Stimulated activated effector memory CD8-positive, alpha-beta T cell treated with anti-CD3 and anti-CD28 coated beads, Interleukin-12 subunit alpha, Interleukin-12 subunit beta, amount 100 ng/mL, for 72 hours (primary cell): ENCODE results near the gene GATAD2A.

Experiments used
- ATAC-seq: fragments of 150-1000 bp; cut with Tn5 transposase; 2 replicates; pipeline ENCODE4 v1.10.0; 2021
- DNase-seq, 2 donors: peaks; one replicate each; pipeline ENCODE4 v3.0.0; 2021 to 2022; ENCODE audit warnings: low spot score in 2 of 2
- H3K27ac Mint-ChIP-seq: one replicate; pipeline ENCODE4 v1.8.0; 2022; ENCODE audit warnings: mild to moderate bottlenecking, mixed read lengths
- H3K36me3 Mint-ChIP-seq: one replicate; pipeline ENCODE4 v1.8.0; 2022; ENCODE audit warnings: mild to moderate bottlenecking, mixed read lengths
- H3K4me1 Mint-ChIP-seq: one replicate; pipeline ENCODE4 v1.8.0; 2022; ENCODE audit warnings: mixed read lengths
- H3K4me3 Mint-ChIP-seq: one replicate; pipeline ENCODE4 v1.8.0; 2022; ENCODE audit warnings: mild to moderate bottlenecking, mixed read lengths
- H3K9me3 Mint-ChIP-seq: one replicate; pipeline ENCODE4 v1.8.0; 2022; ENCODE audit warnings: mixed read lengths

Gene GATAD2A

GRCh38 chr19:19545707-19546106 is 140.2 kb downstream of the GATAD2A start:
- no peak for ATAC-seq
- peaks cover 17% of the 10 kb centered on the region for H3K4me1 Mint-ChIP-seq

DNA sequence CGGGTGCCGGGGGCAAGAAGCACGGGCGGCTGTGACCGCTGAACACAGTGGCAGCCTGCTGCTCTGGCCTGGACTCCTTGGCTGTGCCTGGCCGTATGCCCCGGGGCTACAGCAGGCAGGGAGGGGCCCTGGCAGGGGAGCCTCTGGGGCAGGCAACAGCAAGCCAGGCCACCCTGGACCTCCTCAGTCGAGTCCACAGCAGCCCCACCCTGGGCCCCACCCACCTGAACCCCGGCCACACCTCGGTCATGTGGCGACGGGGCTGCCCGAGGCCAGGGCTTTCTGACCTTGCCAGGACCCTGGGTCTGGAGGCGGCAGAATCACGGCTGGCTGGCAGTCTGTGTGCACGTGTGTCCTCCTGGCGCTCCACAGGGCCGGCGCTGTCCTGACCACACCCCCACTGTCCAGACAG is 141.3 kb downstream of the GATAD2A start:
- DNase-seq (no peak), ATAC-seq (no peak)
- peaks cover 6% of the 10 kb centered on the region for H3K36me3 Mint-ChIP-seq
- H3K4me3 Mint-ChIP-seq: no peak overlapping the region
- H3K4me1 Mint-ChIP-seq: peaks cover 8% of the 10 kb centered on the region
- no peaks in the 10 kb centered on the region for H3K9me3 Mint-ChIP-seq
- no peak overlapping the region for H3K27ac Mint-ChIP-seq

More at GRCh38 chr19:19545707-19546106, 140.2 kb downstream of the GATAD2A start:
- Mint-ChIP-seq H3K9me3 (no peaks in the 10 kb centered on the region), H3K4me3 (no peak overlapping the region), H3K27ac (no peak overlapping the region), H3K36me3 (peaks cover 7% of the 10 kb centered on the region)
- no peak for DNase-seq

GRCh38 chr19:19547674-19548336 is 142.3 kb downstream of the GATAD2A start:
- H3K27ac Mint-ChIP-seq: no peak overlapping the region
- H3K4me3 Mint-ChIP-seq: no peak overlapping the region
- DNase-seq (no peak), ATAC-seq (no peak)
- no peaks in the 10 kb centered on the region for H3K9me3 Mint-ChIP-seq
- no peaks in the 10 kb centered on the region for H3K36me3 Mint-ChIP-seq
- no peaks in the 10 kb centered on the region for H3K4me1 Mint-ChIP-seq

GRCh38 chr19:19548915-19549759 is 143.7 kb downstream of the GATAD2A start:
- Mint-ChIP-seq H3K4me3 (no peak overlapping the region), H3K36me3 (no peaks in the 10 kb centered on the region), H3K9me3 (no peaks in the 10 kb centered on the region), H3K27ac (peak overlapping the region; percentile 36), H3K4me1 (peaks cover 3% of the 10 kb centered on the region)
- ATAC-seq: no peak
- DNase-seq: no peak

- no peak for ATAC-seq
- no peak for DNase-seq
- Mint-ChIP-seq H3K27ac (no peak overlapping the region), H3K36me3 (no peaks in the 10 kb centered on the region), H3K4me1 (peaks cover 9% of the 10 kb centered on the region), H3K9me3 (no peaks in the 10 kb centered on the region), H3K4me3 (no peak overlapping the region)
Observed at GRCh38 chr19:19549804-19550464, 144.5 kb downstream of the GATAD2A start.

- ATAC-seq: no peak
- no peak for DNase-seq
- Mint-ChIP-seq H3K9me3 (no peaks in the 10 kb centered on the region), H3K27ac (no peak overlapping the region), H3K36me3 (no peaks in the 10 kb centered on the region), H3K4me1 (peaks cover 9% of the 10 kb centered on the region), H3K4me3 (no peak overlapping the region)
Observed at GRCh38 chr19:19550485-19550929, 145.0 kb downstream of the GATAD2A start.

- Mint-ChIP-seq H3K27ac (no peak overlapping the region), H3K9me3 (no peaks in the 10 kb centered on the region)
- no peak for ATAC-seq
Observed at GRCh38 chr19:19550972-19551852, 145.7 kb downstream of the GATAD2A start.

DNA sequence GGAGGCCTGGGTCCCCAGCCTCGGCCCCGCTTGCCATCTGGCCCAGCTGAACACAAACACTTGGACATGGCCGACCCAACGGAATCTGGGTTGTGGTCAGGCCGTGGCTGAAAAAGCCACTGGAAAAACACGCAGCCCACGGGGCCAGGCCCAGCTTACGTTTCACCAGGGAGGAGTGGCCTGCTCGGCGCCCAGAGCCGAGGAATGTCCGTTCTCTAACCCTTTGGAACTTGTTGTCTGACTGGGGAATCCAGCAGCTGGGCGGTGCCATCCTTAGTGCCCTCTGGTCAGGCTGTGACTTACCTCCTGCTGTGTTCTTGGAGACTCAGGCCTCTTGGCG is 146.3 kb downstream of the GATAD2A start:
- DNase-seq: no peak
- no peak for ATAC-seq
- Mint-ChIP-seq H3K36me3 (no peaks in the 10 kb centered on the region), H3K27ac (no peak overlapping the region), H3K4me3 (no peak overlapping the region), H3K4me1 (peaks cover 9% of the 10 kb centered on the region), H3K9me3 (no peaks in the 10 kb centered on the region)

More at GRCh38 chr19:19550972-19551852, 145.7 kb downstream of the GATAD2A start:
- no peak for DNase-seq
- Mint-ChIP-seq H3K4me3 (no peak overlapping the region), H3K36me3 (no peaks in the 10 kb centered on the region), H3K4me1 (peaks cover 9% of the 10 kb centered on the region)

GRCh38 chr19:19552798-19553197 is 147.3 kb downstream of the GATAD2A start:
- no peak overlapping the region for H3K4me3 Mint-ChIP-seq
- H3K27ac Mint-ChIP-seq: no peak overlapping the region
- ATAC-seq (peak; percentile 56), DNase-seq (no peak)
- no peaks in the 10 kb centered on the region for H3K9me3 Mint-ChIP-seq
- peaks cover 9% of the 10 kb centered on the region for H3K4me1 Mint-ChIP-seq
- H3K36me3 Mint-ChIP-seq: no peaks in the 10 kb centered on the region

DNA sequence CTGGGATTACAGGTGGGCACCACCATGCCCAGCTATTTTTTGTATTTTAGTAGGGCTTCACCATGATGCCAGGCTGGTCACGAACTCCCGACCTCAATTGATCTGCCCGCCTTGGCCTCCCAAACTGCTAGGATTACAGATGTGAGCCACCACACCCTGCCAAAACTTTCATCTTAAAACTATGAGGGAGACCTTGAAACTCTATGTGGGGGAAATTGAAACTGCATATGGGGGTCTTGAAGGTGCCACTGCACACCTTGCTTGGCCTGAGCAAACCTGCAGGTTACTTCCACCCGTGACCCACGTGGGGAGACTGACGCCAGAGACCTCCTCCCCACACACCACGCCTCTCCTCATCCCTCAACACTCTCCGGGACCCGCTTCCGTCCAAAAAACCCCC is 148.2 kb downstream of the GATAD2A start:
- Mint-ChIP-seq H3K4me3 (no peak overlapping the region), H3K36me3 (peaks cover 8% of the 10 kb centered on the region), H3K9me3 (no peaks in the 10 kb centered on the region), H3K4me1 (peaks cover 13% of the 10 kb centered on the region), H3K27ac (no peak overlapping the region)
- DNase-seq (no peak), ATAC-seq (no peak)

DNA sequence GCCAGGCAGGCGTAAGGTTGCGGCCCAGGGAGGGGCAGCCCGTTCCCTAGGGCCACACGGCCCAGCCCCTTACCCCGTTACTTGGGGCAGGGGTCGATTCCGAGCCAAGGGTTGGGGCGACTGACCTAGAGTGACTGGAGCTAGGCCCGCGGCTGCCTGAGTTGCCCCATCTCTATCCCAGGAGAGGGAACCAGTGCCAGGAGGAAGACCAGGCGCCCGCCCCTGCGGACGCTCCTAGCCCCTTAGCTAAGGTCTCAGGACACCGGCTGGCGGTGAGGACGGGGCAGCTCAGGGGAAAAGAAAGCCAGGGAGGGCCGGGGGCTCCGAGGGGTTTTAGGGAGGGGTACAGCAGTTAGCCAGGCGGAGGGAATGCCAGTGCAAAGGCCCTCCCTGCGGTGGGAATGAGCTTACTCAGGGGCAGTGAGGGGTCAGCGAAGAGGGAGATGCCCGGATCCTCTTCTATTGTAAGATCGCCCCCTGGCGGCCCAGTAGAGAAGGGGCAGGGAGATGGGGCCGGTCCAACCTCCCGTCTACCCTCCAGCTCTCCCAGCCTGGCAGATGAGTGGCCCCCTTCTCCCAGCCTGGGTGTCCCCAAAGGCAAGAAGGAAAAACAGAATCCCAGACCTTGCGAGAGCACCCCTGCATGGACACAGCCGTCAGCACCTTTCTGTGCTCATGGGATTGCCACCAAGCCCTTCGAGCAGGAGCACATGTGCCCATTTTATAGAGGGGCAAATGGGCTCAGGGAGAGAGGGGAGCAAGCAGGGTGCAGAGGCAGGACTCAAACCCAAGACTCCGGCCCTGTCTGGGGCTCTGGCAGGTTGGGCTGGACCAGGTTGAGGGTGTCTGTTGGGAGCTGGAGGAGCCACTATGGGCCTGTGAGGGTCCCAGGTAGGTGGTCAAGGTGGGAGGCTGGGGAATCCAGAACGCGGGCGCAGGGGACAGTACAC is 148.9 kb downstream of the GATAD2A start:
- ATAC-seq (peak; percentile 65), DNase-seq (peak; percentile 61 to 86)
- H3K4me3 Mint-ChIP-seq: no peak overlapping the region

GRCh38 chr19:19558055-19558454 is 152.6 kb downstream of the GATAD2A start:
- ATAC-seq: no peak
- no peak overlapping the region for H3K4me3 Mint-ChIP-seq
- H3K27ac Mint-ChIP-seq: peak overlapping the region; percentile 78
- H3K9me3 Mint-ChIP-seq: no peaks in the 10 kb centered on the region
- H3K36me3 Mint-ChIP-seq: peaks cover 52% of the 10 kb centered on the region
- H3K4me1 Mint-ChIP-seq: peaks cover 25% of the 10 kb centered on the region
- DNase-seq: no peak

More for the DNA sequence above, 148.9 kb downstream of the GATAD2A start:
- Mint-ChIP-seq H3K9me3 (no peaks in the 10 kb centered on the region), H3K27ac (peak overlapping the region; percentile 71), H3K4me1 (peaks cover 19% of the 10 kb centered on the region), H3K36me3 (peaks cover 14% of the 10 kb centered on the region)
